Panc1 (cell line): ENCODE data around the gene ALDH2. TPM values are rescaled to one million over a fixed set of nuclear protein-coding genes. Genes with fewer than 3 reads are reported as not detected.

Experiments
- ATAC-seq: fragments of 200-7000 bp; cut with Tn5 transposase; 2 replicates; pipeline ENCODE4 v1.9.1; 2020; ENCODE audit warnings: mild to moderate bottlenecking, moderate library complexity
- BruUV-seq: library from RNA; stranded (reverse); fragments of 400-500 nt; replicated peaks from 2 replicates; lab custom pipeline; 2021; lab: Mats Ljungman, UMichigan
- CTCF ChIA-PET: fragments of 300-600 bp; sonication (Branson Sonifier 250); formaldehyde crosslinking; loops from one replicate; lab custom pipeline; 2022; ENCODE audit warnings: antibody characterized with exemption; lab: Charles Lee
- POLR2A ChIA-PET: fragments of 300-600 bp; sonication (Branson Sonifier 250); formaldehyde crosslinking; loops from one replicate; lab custom pipeline; 2022; ENCODE audit warnings: antibody characterized with exemption; lab: Charles Lee
- DNase-seq: peaks from one replicate; pipeline ENCODE4 v3.0.0-alpha.2; 2010; ENCODE audit warnings: low read depth, low spot score
- H3K27ac ChIP-seq: 2 replicates; pipeline ENCODE4 v1.5.1; 2011; ENCODE audit warnings: mild to moderate bottlenecking, low read length, inconsistent platforms
- H3K27me3 ChIP-seq: fragments of 200-500 bp; sonication (Bioruptor generic); 2 replicates; pipeline ENCODE4 v1.6.0; 2014; ENCODE audit warnings: low read length, inconsistent platforms; ENCODE audit not compliant: control insufficient read depth, insufficient read depth
- H3K36me3 ChIP-seq: fragments of 200-500 bp; sonication (Bioruptor generic); 2 replicates; pipeline ENCODE4 v1.5.1; 2014; ENCODE audit warnings: inconsistent platforms, mild to moderate bottlenecking, low read length, moderate library complexity; ENCODE audit not compliant: control insufficient read depth, insufficient read depth
- H3K4me1 ChIP-seq: 2 replicates; pipeline ENCODE4 v1.5.1; 2011; ENCODE audit warnings: inconsistent platforms, mild to moderate bottlenecking, low read length, moderate library complexity; ENCODE audit not compliant: control insufficient read depth, insufficient read depth
- H3K4me3 ChIP-seq, 2 experiments: 2 replicates each; pipeline ENCODE4 v1.5.1; 2011 to 2012; ENCODE audit warnings: low read depth in 2 of 2, low read length in 2 of 2, mild to moderate bottlenecking in 2 of 2, inconsistent platforms in 1 of 2, moderate library complexity in 1 of 2
- H3K9me3 ChIP-seq: fragments of 200-500 bp; sonication (Bioruptor generic); 2 replicates; pipeline ENCODE4 v1.5.1; 2014; ENCODE audit warnings: low read depth, mild to moderate bottlenecking, inconsistent platforms, low read length, moderate library complexity; ENCODE audit not compliant: control insufficient read depth, insufficient read depth
- POLR2AphosphoS5 ChIP-seq: IDR thresholded peaks from 2 replicates; pipeline ENCODE4 v1.6.1; 2012; ENCODE audit warnings: mild to moderate bottlenecking, low read depth, low read length, moderate library complexity
- SIN3A ChIP-seq: IDR thresholded peaks from 2 replicates; pipeline ENCODE4 v1.6.1; 2012; ENCODE audit warnings: low read depth, mild to moderate bottlenecking, low read length, moderate library complexity, borderline replicate concordance; ENCODE audit not compliant: insufficient read depth
- TCF7L2 ChIP-seq: IDR thresholded peaks from 2 replicates; pipeline ENCODE4 v1.6.1; 2011; ENCODE audit warnings: mild to moderate bottlenecking, low read depth, low read length, inconsistent platforms
- in situ Hi-C: cut with HindIII; loops from 2 replicates; pipeline ENCODE4 v1.10.0; 2016; ENCODE audit warnings: low sequenced_read_pairs, low pct_unique_long_range_greater_than_20kb
- intact Hi-C: fragments of 100-400 bp; cut with micrococcal nuclease; formaldehyde crosslinking; loops from one replicate; pipeline ENCODE4 v1.10.0; 2022; ENCODE audit not compliant: unreplicated experiment
- total RNA-seq: library from RNA; stranded (reverse); gene quantifications from one replicate; pipeline ENCODE4 v1.2.1, GENCODE V29; 2021; ENCODE audit not compliant: unreplicated experiment
- TF ChIP-seq, protein P1 (sequence below), 2 experiments: IDR thresholded peaks; 2 replicates each; pipeline ENCODE4 v1.6.1; 2011 to 2012; ENCODE audit warnings: low read depth in 2 of 2, control low read depth in 1 of 2, low read length in 1 of 2, mild to moderate bottlenecking in 1 of 2, moderate library complexity in 1 of 2; ENCODE audit not compliant: insufficient read depth in 1 of 2
- TF ChIP-seq, protein P2 (sequence below): fragments of 450-650 bp; IDR thresholded peaks from 2 replicates; pipeline ENCODE4 v1.5.1; 2017; ENCODE audit warnings: mild to moderate bottlenecking

The ALDH2 gene
- total RNA-seq, 1 experiment from 2014 or later = 9.0 TPM

DNA sequence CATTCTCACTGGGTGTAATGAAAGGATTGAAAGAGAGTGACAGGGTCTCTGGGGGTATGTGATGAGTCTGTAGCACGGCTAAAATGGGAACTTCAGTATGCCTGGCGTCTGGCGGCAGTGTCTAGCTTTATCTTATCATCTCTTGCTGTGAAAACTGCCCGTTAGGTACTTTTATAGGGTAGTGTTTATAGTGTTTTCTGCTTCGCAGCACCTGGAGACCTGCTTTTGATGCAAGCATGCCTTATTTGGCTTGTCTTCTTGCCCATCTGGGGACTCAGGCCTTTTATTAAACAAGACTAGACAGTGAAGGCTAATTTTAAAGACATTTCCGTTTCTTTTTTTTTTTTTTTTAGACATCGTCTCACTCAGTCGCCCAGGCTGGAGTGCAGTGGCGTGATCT lies 36.3 kb upstream of the ALDH2 start:
- no TSS peak for BruUV-seq
- ChIA-PET CTCF (no interaction called here), POLR2A (no interaction called here)
- H3K27me3 ChIP-seq = no peaks in the 10 kb centered on the region
- in situ Hi-C loops = no loop called here
- no peaks in the 10 kb centered on the region for H3K9me3 ChIP-seq
- ATAC-seq (no peak), DNase-seq (no peak)
- H3K4me3 ChIP-seq = no peak overlapping the region
- H3K4me1 ChIP-seq = no peaks in the 10 kb centered on the region
- H3K27ac ChIP-seq = no peak overlapping the region
- intact Hi-C loops = no loop called here
- no peaks in the 10 kb centered on the region for H3K36me3 ChIP-seq
- TF ChIP-seq, protein P1, sequence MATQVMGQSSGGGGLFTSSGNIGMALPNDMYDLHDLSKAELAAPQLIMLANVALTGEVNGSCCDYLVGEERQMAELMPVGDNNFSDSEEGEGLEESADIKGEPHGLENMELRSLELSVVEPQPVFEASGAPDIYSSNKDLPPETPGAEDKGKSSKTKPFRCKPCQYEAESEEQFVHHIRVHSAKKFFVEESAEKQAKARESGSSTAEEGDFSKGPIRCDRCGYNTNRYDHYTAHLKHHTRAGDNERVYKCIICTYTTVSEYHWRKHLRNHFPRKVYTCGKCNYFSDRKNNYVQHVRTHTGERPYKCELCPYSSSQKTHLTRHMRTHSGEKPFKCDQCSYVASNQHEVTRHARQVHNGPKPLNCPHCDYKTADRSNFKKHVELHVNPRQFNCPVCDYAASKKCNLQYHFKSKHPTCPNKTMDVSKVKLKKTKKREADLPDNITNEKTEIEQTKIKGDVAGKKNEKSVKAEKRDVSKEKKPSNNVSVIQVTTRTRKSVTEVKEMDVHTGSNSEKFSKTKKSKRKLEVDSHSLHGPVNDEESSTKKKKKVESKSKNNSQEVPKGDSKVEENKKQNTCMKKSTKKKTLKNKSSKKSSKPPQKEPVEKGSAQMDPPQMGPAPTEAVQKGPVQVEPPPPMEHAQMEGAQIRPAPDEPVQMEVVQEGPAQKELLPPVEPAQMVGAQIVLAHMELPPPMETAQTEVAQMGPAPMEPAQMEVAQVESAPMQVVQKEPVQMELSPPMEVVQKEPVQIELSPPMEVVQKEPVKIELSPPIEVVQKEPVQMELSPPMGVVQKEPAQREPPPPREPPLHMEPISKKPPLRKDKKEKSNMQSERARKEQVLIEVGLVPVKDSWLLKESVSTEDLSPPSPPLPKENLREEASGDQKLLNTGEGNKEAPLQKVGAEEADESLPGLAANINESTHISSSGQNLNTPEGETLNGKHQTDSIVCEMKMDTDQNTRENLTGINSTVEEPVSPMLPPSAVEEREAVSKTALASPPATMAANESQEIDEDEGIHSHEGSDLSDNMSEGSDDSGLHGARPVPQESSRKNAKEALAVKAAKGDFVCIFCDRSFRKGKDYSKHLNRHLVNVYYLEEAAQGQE (IDR thresholded peaks at IDR 0.05; ENCODE audit: insufficient read depth in 1 of 2, low read depth in 2 of 2, low read length in 1 of 2) = no peak
- TF ChIP-seq SIN3A = no peak
- TF ChIP-seq TCF7L2 = no peak
- no peak for TF ChIP-seq POLR2AphosphoS5
- TF ChIP-seq, protein P2, sequence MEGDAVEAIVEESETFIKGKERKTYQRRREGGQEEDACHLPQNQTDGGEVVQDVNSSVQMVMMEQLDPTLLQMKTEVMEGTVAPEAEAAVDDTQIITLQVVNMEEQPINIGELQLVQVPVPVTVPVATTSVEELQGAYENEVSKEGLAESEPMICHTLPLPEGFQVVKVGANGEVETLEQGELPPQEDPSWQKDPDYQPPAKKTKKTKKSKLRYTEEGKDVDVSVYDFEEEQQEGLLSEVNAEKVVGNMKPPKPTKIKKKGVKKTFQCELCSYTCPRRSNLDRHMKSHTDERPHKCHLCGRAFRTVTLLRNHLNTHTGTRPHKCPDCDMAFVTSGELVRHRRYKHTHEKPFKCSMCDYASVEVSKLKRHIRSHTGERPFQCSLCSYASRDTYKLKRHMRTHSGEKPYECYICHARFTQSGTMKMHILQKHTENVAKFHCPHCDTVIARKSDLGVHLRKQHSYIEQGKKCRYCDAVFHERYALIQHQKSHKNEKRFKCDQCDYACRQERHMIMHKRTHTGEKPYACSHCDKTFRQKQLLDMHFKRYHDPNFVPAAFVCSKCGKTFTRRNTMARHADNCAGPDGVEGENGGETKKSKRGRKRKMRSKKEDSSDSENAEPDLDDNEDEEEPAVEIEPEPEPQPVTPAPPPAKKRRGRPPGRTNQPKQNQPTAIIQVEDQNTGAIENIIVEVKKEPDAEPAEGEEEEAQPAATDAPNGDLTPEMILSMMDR = no peak

DNA sequence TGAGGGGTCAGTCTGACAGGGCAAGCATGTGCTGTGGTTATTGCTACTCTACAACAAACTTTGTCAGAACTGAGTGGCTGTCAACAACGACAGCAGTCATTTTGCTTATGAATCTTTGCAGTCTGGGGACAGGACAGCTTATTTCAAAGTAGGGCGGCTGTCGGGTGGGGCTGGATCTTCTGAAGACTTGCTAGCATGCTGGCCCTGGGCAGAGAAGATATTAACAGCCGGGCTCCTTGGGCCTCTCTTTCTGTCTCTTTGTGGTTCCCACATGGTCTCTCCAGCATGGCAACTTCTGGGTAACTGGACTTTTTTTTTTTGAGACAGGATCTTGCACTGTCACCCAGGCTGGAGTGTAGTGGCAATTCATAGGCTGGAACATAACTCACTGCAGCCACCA lies 33.9 kb upstream of the ALDH2 start:
- POLR2A ChIA-PET = no interaction called here
- no peaks in the 10 kb centered on the region for H3K36me3 ChIP-seq
- TF ChIP-seq SIN3A = no peak
- TF ChIP-seq, protein P2 = no peak
- no peak for TF ChIP-seq TCF7L2
- TF ChIP-seq POLR2AphosphoS5 = no peak
- TF ChIP-seq, protein P1 (IDR thresholded peaks at IDR 0.05; ENCODE audit: insufficient read depth in 1 of 2, low read depth in 2 of 2, low read length in 1 of 2) = no peak
- H3K4me3 ChIP-seq = no peak overlapping the region
- H3K27me3 ChIP-seq = no peaks in the 10 kb centered on the region
- in situ Hi-C loops (no loop called here), intact Hi-C loops (no loop called here)
- CTCF ChIA-PET = no interaction called here
- BruUV-seq = no TSS peak
- no peak overlapping the region for H3K27ac ChIP-seq
- DNase-seq (no peak), ATAC-seq (no peak)
- no peaks in the 10 kb centered on the region for H3K4me1 ChIP-seq
- no peaks in the 10 kb centered on the region for H3K9me3 ChIP-seq
